Vagina (tissue), 2 donors: Measurements from ENCODE around the gene CCDC71. TPM values are rescaled to one million over a fixed set of nuclear protein-coding genes. Genes with fewer than 3 reads are reported as not detected.

Experiments
- DNase-seq, 2 donors: peaks; one replicate each; pipeline ENCODE4 v3.0.0-alpha.2; 2017; ENCODE audit errors: extremely low spot score in 2 of 2
- H3K27ac ChIP-seq: fragments of 200-600 bp; sonication (generic); one replicate; pipeline ENCODE4 v1.5.1; 2019
- H3K27me3 ChIP-seq: fragments of 200-600 bp; sonication (generic); one replicate; pipeline ENCODE4 v1.5.1; 2019
- H3K36me3 ChIP-seq, 2 donors: fragments of 200-600 bp; sonication (generic); one replicate each; pipeline ENCODE4 v1.5.1; 2017 to 2019
- H3K4me1 ChIP-seq: fragments of 200-600 bp; sonication (generic); one replicate; pipeline ENCODE4 v1.5.1; 2019
- H3K4me3 ChIP-seq, 2 donors: fragments of 200-600 bp; sonication (generic); 1 replicate in 1 of 2; 2 replicates in 1 of 2; pipeline ENCODE4 v1.5.1; 2016 to 2019
- H3K9me3 ChIP-seq: fragments of 200-600 bp; sonication (generic); one replicate; pipeline ENCODE4 v1.5.1; 2019
- POLR2A ChIP-seq, 2 donors: fragments of 450-650 bp; IDR thresholded peaks; one replicate each; pipeline ENCODE4 v1.6.1; 2017; ENCODE audit warnings: antibody characterized with exemption in 2 of 2, mild to moderate bottlenecking in 2 of 2, moderate library complexity in 2 of 2
- POLR2AphosphoS5 ChIP-seq, 2 donors: sonication (generic); formaldehyde crosslinking; IDR thresholded peaks; one replicate each; pipeline ENCODE4 v1.9.0; 2017; ENCODE audit warnings: antibody characterized with exemption in 2 of 2, mild to moderate bottlenecking in 2 of 2, low read depth in 1 of 2; ENCODE audit not compliant: insufficient read depth in 1 of 2
- intact Hi-C: fragments of 100-400 bp; cut with DNase I; formaldehyde crosslinking; loops from one replicate; pipeline ENCODE4 v1.15.1; 2023
- total RNA-seq: library from RNA; depleted of rRNA; stranded (reverse); fragments of >200 nt; gene quantifications from one replicate; pipeline ENCODE4 v1.2.3, GENCODE V29; 2016
- TF ChIP-seq, protein P1 (sequence below), 3 experiments: fragments of 450-650 bp in 2 of 3; fragments of 200-600 bp in 1 of 3; sonication (generic) in 1 of 3; IDR thresholded peaks; one replicate each; pipeline ENCODE4 v1.5.1; 2017 to 2019; ENCODE audit warnings: antibody characterized with exemption in 3 of 3, mild to moderate bottlenecking in 2 of 3, moderate library complexity in 2 of 3

The CCDC71 gene
- total RNA-seq, 1 donor from 2014 or later, result 30.4 TPM

DNA sequence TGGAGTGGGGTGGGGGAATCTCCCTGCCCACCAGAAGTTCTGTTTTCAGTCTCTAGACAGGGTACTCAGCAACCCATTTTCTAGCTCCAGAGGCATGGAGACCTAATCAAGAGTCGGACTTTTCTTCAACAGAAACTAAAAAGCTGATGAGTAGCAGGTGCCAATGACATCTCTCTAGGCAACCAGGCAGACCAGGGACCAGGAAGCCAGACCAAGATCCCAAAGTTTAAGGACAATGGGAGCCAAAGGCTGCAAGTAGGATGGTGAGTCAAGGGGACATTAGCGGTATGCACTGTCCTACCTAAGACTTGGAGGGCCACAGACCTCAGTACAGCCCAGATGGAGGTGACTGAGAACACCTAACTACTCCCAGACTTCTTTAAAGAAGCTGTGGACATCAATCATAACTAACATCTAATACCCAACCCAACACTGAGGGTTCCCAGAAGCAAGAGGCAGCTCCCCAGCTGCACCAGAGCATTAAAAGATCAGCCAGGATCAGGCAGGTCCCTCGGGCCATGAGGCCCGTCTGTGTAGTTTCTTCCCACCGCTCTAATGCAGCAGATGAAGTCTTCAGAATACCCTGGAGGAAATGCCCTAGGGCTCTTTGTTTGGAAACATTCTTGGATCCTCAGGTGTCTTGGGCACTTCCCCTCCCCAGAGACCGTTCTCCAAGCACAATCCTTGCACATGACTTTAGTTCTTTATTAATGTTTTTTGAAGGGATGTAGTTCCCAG, 979 bp downstream of the CCDC71 start:
- TF ChIP-seq POLR2A (IDR thresholded peaks at IDR 0.05) (no peak), POLR2AphosphoS5 (IDR thresholded peaks at IDR 0.05; ENCODE audit: insufficient read depth in 1 of 2, low read depth in 1 of 2) (no peak)
- TF ChIP-seq, protein P1, sequence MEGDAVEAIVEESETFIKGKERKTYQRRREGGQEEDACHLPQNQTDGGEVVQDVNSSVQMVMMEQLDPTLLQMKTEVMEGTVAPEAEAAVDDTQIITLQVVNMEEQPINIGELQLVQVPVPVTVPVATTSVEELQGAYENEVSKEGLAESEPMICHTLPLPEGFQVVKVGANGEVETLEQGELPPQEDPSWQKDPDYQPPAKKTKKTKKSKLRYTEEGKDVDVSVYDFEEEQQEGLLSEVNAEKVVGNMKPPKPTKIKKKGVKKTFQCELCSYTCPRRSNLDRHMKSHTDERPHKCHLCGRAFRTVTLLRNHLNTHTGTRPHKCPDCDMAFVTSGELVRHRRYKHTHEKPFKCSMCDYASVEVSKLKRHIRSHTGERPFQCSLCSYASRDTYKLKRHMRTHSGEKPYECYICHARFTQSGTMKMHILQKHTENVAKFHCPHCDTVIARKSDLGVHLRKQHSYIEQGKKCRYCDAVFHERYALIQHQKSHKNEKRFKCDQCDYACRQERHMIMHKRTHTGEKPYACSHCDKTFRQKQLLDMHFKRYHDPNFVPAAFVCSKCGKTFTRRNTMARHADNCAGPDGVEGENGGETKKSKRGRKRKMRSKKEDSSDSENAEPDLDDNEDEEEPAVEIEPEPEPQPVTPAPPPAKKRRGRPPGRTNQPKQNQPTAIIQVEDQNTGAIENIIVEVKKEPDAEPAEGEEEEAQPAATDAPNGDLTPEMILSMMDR (IDR thresholded peaks at IDR 0.05), result no peak
- intact Hi-C loops, result no loop called here
- Histone ChIP-seq H3K36me3 (peaks cover 0 to 12% of the 10 kb centered on the region in 2 donors), H3K27me3 (no peaks in the 10 kb centered on the region), H3K27ac (peak overlapping the region; percentile 86), H3K4me1 (peaks cover 24% of the 10 kb centered on the region), H3K9me3 (no peaks in the 10 kb centered on the region), H3K4me3 (peak overlapping the region; percentile 88 to 91)
- no peak for DNase-seq

GRCh38 chr3:49163609-49164008, 2.5 kb downstream of the CCDC71 start:
- no peak for DNase-seq
- no peaks in the 10 kb centered on the region for H3K9me3 ChIP-seq
- intact Hi-C loops, result no loop called here
- H3K27ac ChIP-seq, result no peak overlapping the region
- no peak overlapping the region for H3K4me3 ChIP-seq
- H3K36me3 ChIP-seq, result peaks cover 0 to 12% of the 10 kb centered on the region in 2 donors
- no peaks in the 10 kb centered on the region for H3K27me3 ChIP-seq
- H3K4me1 ChIP-seq, result peaks cover 24% of the 10 kb centered on the region
- TF ChIP-seq POLR2A (IDR thresholded peaks at IDR 0.05) (no peak), POLR2AphosphoS5 (IDR thresholded peaks at IDR 0.05; ENCODE audit: insufficient read depth in 1 of 2, low read depth in 1 of 2) (no peak)
- TF ChIP-seq, protein P1 (IDR thresholded peaks at IDR 0.05), result no peak

DNA sequence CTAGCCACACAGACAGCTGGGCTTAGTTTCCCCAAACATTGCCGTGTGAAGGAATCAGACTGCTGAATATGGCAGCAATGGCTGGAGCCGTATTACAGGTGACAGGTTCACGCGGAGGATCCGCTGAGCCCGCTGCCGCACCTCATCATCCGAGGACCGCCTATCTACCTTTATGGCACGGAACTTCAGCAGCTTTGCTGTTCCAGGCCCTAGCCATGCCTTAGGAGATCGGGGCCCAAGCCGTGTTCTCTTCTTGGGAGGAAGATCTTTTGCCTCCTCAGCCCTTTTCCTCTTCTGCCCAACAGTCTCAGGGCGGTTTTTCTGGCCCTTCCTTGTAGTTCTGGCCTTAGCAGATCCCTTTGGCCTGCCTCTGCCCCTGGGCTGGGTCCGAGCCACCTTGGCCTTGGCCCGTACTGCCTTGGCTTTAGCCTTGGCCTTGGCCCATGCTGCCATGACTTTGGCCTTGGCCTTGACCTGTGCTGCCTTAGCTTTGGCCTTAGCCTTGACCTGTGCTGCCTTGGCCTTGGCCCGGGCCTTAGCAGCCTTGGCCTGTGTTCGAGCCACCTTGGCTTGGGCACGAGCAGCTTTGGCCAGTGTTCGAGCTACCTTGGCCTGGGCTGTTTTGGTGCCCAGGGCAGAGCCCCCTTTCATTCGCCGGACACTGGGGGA, 3.2 kb downstream of the CCDC71 start:
- intact Hi-C loops, result no loop called here

DNA sequence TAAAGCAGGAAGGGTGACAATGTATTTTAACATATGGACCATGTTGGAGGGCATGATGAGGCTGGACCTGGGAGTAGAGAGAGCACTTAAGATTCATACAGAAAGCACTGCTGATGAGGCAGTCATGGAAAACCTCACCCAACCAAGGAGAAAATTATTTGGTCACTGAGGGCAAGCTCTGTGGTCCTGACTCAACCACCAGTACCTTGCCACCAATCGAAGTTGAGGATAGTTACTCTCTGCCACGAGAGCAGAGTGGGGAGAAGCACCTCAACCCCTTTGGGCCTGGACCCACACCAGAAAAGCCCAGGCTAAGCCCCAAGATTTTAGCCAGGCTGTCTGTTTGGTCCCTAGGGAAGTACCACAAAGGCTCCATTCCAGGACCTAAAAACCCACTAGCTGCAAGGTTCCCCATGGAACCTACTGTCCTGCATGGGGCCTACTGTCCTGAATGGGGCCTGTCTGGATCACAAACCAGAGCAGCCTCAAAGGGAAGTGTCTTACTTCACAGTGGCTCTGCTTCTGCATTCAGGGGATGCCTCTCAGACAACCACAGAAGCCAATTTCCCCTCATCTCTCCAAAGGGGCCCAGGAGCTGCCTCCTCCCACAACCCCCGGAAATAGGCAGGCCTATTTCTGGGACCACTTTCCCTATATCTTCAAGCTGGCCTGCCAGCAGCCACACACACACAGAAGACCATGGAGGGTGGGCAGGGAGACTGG, 4.2 kb downstream of the CCDC71 start:
- Histone ChIP-seq H3K4me1 (peaks cover 21% of the 10 kb centered on the region), H3K4me3 (no peak overlapping the region), H3K36me3 (peaks cover 0 to 12% of the 10 kb centered on the region in 2 donors), H3K27me3 (no peaks in the 10 kb centered on the region), H3K9me3 (no peaks in the 10 kb centered on the region), H3K27ac (no peak overlapping the region)
- TF ChIP-seq POLR2AphosphoS5 (IDR thresholded peaks at IDR 0.05; ENCODE audit: insufficient read depth in 1 of 2, low read depth in 1 of 2), result no peak
- TF ChIP-seq, protein P1 (IDR thresholded peaks at IDR 0.05), result no peak
- no peak for TF ChIP-seq POLR2A (IDR thresholded peaks at IDR 0.05)
- no peak for DNase-seq
- intact Hi-C loops, result no loop called here

More for the DNA sequence above, 3.2 kb downstream of the CCDC71 start:
- Histone ChIP-seq H3K36me3 (peaks cover 0 to 12% of the 10 kb centered on the region in 2 donors), H3K27ac (no peak overlapping the region), H3K4me1 (peaks cover 24% of the 10 kb centered on the region), H3K9me3 (no peaks in the 10 kb centered on the region), H3K27me3 (no peaks in the 10 kb centered on the region), H3K4me3 (no peak overlapping the region)
- no peak for DNase-seq
- TF ChIP-seq POLR2AphosphoS5 (IDR thresholded peaks at IDR 0.05; ENCODE audit: insufficient read depth in 1 of 2, low read depth in 1 of 2) (no peak), POLR2A (IDR thresholded peaks at IDR 0.05) (no peak)
- TF ChIP-seq, protein P1 (IDR thresholded peaks at IDR 0.05), result no peak
